Hematopoietic multipotent progenitor cell treated with erythropoietin and hydrocortisone succinate and interleukin-3 and kit ligand, for 6 days (in vitro differentiated cells): Measurements from ENCODE around the gene CYTH2.

Experiments used
- DNase-seq: peaks from one replicate; pipeline ENCODE4 v3.0.0-alpha.2; 2015

CYTH2 gene

GRCh38 chr19:48454150-48454730 lies 14.9 kb upstream of the CYTH2 start:
- DNase-seq, result no peak

DNA sequence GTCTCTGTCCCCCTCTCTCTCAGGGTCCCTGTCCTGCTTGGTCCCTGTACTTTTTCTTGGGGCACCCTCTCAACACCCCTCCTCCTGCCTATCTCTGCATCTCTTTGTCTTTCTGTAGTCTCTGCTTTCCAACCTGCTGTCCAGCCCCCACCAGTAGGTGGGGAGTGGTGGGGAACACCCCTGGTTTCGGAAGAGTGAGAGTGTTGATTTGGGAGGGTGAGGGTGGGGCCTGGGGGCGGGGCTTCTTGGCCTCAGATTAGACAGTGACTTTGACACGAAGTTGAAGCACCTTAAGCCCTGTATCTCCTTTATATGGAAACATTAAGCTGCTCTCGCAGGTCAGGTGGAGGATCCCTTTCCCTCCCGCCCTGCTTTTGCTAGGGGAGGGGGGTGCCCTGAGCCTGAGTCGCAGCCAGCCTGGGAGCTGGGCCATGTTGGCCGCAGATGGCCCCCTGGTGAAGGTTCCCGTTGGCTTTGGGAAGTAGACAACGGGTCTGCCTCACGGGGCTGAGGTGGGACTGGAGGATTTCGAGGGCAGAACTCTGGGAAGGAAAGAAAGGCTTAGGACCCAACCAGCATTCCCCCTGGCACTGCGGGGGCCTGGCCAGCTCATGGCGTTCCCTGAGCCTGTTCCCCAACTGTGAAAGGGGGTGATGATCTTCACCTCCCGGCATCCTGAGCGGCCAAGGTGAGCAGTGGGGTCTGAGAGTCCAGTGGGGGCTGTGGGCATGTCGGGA lies 13.8 kb upstream of the CYTH2 start, which contains the start of gene KCNJ14:
Gene KCNJ14, plus strand, starts transcription at position 404 of the 737 bp plus-strand sequence. CDS start 6,151 bp downstream, outside the sequence.
- peak; percentile 63 for DNase-seq

DNA sequence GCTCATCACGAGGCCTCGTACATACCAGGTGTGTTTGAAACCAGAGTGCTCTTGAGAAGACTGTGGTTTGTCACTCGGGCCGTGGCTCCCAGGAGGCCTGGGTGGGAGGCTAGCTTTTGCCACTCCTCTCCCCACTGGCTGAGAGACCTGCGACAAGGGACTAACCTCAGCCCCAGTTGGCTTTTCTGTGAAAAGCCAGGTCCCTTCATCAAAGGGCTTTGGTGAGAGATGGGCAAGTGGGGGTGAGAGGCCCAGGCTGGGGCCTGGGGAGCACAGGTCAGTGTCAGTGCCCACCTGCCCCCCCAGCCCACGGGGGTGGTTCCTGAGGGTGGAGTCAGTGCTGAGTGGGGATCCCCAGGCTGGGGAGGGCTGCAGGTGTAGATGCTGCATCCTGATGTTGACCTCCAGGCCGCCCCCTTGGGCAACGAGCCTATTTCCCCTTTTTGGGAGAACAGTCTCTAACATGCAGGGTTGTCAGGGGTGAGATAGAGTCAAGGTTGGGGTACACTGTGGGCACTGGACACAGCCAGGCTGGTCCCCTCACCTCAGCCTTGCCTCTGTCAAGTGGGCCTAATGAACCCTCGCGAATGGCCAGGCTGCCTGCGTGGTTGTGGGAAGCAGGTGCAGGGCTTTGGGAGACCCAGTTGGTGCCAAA lies 13.1 kb upstream of the CYTH2 start:
- no peak for DNase-seq

DNA sequence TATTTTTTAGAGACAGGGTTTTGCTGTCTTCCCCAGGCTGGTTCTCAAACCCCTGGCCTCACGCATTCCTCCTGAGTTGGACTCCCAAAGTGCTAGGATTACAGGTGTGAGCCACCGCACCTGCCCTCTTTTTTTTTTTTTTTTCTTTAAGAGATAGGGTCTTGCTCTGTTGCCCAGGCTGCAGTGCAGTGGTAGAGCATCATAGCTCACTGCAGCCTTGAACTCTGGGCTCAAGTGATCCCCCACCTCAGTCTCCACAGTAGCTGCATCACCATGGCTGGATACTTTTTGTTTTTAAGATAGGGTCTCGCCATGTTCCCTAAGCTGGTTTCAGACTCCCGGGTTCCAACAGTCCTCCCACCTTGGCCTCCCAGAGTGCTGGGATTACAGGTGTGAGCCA lies 12.3 kb upstream of the CYTH2 start:
- no peak for DNase-seq

DNA sequence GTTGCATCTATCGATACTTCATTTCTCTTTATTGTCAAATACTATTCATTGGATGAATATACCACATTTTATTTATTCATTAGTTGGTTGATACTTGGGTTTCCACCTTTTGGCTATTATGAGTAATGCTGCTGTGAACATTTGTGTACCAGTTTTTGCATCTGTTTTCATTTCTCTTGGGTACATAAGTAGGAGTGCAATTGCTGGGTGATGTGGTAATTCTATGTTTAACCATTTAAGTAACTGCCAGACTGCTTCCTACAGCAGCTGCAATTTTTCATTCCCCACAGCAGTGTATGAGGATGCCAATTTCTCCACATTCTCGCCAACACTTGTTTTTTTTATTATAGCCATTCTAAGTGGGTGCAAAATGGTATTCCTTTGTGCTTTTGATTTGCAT lies 11.2 kb upstream of the CYTH2 start:
- no peak for DNase-seq

DNA sequence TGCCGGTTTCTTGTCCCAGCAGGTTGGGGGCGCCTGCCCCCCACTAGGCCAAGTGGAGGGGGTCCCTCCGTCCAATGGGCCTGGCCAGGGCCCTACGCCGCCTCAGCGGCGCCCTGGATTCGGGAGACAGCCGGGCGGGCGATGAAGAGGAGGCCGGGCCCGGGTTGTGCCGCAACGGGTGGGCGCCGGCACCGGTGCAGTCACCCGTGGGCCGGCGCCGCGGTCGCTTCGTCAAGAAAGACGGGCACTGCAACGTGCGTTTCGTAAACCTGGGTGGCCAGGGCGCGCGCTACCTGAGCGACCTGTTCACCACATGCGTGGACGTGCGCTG lies 7.6 kb upstream of the CYTH2 start:
- no peak for DNase-seq

DNA sequence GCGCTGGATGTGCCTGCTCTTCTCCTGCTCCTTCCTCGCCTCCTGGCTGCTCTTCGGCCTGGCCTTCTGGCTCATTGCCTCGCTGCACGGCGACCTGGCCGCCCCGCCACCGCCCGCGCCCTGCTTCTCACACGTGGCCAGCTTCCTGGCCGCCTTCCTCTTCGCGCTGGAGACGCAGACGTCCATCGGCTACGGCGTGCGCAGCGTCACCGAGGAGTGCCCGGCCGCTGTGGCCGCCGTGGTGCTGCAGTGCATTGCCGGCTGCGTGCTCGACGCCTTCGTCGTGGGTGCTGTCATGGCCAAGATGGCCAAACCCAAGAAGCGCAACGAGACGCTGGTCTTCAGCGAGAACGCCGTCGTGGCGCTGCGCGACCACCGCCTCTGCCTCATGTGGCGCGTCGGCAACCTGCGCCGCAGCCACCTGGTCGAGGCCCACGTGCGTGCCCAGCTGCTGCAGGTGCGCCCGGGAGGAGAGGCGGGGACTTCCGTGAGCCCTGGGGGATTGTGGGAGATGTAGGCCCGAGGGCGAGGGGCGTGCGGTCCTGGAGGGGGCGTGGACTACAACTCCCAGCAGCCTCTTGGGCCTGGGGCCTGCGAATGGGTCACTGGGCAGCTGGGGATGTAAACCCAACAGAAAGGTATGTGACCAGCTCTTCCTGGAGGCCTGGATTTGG lies 7.0 kb upstream of the CYTH2 start:
- DNase-seq, result no peak

DNA sequence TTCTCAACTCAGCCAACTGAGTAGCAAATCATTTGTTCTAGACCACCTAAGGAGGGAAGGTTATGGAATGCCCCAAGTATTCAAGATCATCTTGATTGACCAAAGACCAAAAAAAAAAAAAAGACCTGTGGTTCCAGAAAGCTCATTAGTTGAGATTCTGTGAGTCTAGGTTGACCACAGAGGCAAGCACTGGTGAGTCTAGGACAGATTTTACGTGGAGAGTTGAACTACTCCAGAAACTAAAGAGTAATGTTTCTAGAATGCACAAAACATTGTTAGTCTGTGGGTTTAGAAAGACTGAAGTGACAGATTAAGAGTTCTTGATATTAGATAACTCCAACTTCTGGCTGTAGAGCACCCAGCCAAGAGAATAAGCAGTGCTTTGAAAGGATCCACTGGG lies 4.0 kb upstream of the CYTH2 start:
- no peak for DNase-seq

DNA sequence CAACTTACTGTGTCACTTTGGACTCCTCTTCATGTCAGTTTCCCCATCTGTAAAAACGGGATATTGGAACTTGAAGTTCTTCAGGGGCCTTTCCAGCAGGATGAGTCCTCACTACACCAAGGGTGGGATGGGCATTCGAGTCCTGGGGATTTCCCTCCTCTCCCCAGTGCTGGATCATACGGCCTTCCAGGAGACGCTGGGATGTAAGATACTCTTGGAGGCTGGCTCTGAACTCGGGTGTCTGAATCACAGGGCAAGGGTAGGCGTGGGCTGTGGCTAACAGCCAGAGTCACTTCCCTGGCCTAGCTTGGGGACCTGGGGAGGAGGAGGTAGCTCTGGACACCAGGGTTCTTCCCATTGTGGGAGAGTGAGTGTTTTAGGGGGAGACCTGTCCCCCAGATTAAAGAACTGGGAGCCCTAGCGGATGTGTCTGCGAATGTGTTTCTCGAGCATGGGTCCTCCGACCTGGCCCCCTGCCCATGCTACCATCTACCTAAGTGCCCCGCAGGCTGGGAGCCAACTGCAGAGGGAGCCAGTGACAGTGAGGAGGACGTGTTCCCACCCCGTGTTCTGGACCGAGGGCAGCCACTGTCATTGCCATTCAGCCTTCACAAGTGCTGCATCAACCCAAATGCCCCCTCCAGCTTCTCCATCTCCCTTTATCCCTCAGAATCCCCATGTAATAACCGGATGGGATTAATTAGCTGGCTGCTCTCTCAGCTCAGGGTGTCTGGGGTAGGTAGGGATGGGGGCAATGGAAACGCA lies 2.4 kb upstream of the CYTH2 start:
- DNase-seq, result no peak

DNA sequence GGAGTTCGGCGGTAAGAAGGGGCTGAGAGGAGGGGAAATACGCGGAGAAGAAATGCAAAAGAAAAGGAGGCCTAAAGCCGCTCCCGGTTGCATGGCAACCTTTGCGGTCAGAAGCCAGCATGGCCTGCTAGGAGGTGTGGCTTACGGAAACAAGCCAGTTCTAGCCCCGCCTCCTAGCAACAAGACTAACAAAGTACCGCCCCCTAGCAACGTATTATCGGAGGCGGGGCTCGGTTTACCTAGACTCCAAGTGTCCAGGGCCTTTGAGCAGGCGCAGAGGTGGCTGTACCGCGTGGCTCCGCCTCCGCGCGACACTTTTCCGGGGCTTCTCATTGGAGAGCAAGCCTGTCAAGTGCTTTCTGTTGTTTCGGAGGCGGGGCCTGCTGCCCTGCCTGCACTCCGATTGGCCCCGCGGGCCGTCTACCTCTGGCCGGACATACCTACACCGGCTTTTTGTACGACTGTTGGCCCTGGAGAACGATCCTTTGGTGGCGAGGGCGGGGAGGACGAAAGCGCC lies 339 bp upstream of the CYTH2 start:
- DNase-seq, result peak; percentile 100

- DNase-seq, result no peak
These were observed 938 bp downstream of the CYTH2 start for GRCh38 chr19:48469934-48470680.

DNA sequence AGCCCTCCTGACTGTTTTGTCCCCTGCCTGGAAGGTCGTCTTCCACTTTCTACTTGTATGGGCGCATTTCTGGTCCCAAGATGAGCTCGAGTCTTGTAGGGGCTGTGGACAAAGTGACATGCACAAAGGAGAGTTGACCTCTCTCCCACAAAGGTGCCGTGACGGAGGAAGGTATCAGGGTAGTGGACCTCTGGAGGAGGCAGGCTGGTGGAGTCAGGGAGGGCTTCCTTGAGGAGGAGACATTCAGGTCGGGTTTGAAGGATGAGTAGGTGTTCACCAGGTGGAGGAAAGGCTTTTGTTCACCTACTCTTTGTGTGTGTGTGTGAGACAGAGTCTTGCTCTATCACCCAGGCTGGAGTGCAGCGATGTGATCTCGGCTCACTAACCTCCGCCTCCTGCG lies 1.7 kb downstream of the CYTH2 start:
- no peak for DNase-seq

DNA sequence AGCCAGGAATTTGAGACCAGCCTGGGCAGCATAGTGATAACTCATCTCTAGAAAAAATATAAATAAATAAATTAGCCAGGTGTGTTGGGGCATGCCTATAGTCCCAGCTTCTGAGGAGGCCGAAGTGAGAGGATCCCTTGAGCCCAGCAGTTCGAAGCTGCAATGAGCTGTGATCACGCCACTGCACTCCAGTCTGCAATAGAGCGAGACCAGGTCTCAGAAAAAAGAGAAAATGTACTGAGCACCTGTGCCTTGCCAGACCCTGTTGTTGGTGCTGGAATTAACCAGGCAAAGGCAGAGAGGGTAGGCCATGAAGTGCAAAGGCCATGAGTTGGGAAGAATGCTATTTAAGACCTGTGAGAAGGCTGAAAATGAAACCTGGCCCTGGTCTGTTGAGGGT lies 2.7 kb downstream of the CYTH2 start:
- DNase-seq, result no peak

DNA sequence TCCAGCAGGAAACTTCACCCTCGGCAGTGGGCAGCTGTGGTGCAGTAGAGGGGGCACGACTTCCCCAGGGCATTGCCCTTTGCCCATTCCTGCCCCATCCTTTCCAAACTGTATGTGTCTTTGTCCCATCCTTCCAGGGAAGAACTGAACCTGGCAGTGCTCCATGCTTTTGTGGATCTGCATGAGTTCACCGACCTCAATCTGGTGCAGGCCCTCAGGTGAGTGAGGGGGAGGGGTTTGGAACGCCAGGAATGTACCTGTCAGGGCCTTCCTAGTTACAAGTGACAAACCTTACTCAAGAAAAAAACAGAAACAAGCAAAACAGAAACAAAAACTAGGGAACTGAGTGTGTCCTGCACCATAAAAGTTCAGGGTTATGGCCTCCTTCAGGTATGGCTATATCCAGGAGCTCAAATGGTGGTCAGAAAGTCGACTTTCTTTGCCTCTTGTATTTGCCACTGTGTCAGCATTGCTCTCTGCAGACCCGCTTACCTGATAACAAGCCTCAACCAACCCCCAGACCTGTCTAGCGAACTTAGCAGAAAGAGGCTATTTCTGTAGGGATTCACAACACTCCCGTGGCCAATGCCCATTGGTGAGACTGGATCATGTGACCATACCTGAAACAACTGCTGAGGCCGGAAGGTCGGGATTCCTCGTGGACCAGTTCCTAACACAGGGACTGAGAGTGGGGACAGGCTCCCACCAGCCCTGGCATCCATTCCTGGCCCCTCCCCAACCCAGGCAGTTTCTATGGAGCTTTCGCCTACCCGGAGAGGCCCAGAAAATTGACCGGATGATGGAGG lies 4.2 kb downstream of the CYTH2 start:
- no peak for DNase-seq

- no peak for DNase-seq
These were observed 5.0 kb downstream of the CYTH2 start for GRCh38 chr19:48474084-48474592.

DNA sequence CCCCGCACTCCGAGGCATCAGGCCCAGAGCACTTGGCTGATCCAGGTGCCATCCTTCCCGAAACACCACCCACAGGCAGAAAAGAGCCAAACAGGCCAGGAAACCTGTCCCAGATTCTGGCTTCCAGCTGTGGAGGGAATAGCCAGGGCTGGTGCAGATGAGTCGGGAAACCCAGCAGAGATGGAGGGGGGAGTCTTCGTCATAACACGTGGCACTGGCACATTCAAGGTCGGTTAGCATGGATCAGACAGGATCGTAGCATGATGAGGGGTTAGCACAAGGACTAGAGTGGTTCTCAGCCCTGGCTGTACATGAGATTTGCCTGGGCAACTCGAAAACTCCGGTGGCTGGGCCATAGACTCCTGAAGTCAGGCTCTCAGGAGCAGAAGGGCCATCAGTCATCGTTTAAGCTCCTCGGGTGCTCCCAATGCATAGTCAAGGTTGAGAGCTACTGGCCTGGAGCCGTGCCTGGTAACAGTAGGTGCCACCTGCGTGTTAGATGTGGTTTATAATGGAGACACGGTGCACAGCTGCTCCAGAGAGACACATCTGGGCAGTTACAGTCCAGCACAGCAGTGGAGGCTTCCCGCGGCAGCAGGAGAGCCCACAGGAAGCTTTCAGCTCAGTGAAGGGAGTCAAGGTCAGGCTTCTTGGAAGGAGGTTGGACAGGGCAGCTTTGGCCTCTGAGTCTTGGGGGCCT lies 6.3 kb downstream of the CYTH2 start:
- DNase-seq, result no peak

DNA sequence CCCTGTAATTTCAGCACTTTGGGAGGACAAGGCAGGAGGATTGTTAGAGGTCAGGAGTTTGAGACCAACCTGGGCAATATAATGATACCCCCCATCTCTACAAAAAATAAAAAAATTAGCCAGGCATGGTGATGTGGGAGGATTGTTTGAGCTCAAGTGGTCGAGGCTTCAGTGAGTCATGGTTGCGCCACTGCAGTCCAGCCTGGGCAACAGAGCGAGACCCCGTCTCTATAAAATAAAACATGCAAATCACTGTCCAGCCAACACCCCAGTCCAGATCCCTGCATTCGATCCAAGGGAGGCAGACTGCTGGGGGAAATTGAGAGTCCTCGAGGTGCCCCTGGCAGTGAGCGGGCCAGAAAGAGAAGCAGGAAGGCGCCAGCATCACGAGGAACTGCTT lies 7.0 kb downstream of the CYTH2 start:
- DNase-seq, result no peak

DNA sequence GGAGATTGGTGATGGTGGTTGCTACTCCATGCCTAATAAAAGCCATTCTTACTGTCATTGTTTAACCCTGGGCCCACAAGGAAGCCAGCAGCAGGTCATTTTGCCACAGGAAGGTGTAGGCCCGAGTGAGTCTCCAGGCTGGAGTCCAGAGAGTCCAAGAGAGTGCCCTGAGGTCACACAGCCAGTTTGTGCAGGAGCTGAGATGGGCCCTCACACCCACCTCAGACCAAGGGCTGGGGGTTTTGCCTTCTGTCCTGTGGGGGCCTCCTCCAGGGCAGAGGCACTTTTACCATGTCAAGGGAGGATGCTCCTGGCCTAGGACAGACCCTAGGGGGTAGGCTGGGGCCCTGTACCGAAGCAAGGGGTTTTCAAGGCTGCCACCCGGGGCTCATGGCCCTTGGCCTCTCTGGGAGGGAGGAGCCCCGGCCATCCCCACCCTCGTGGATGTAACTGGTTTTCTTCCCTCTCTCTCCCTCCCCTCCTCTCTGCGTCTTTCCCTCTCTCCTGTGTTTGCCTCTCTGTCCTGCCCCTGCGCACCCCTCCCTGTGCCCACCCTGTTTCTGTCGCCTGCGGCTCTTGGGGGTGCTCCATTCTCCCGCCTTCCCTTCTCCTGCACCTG lies 8.0 kb downstream of the CYTH2 start:
- no peak for DNase-seq

DNA sequence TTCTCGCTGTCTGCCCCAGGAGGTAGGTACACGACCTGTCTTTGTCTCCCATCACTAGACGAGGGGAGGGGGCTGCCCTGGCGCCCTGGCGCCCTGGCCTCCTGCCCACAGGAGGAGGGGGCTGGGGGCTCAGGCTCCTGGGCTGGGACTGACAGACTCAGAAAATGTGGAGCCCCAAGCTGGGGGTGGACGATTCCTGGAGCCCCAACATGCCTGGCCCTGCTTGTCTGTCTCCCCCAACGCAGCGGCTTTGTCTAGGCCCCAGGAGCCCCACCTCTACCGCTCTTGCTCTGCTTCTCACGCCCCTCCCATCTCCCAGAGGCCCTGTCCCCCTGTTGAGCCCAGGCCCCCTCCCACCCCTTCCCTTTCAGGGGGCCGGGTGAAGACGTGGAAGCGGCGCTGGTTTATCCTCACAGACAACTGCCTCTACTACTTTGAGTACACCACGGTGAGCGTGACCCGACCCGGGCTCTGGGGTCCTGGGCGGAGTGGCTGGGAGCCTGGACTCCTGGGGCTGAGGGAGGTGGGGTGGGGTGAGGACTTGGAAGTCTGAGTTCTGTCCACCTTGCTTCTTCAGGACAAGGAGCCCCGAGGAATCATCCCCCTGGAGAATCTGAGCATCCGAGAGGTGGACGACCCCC lies 8.6 kb downstream of the CYTH2 start:
- no peak for DNase-seq
